Central memory CD8-positive, alpha-beta T cell (primary cell): ENCODE results near the gene MCM8.
"Not testable (repeated sequence)": the region's sequence is repeated elsewhere in the genome, so short reads cannot be mapped to it uniquely, and the experiment has no call there.

Experiments
- ATAC-seq: fragments of 150-1000 bp; cut with Tn5 transposase; replicated peaks from 2 replicates; pipeline ENCODE4 v1.10.0; 2022; ENCODE audit warnings: mild to moderate bottlenecking, moderate FRiP score, moderate number of reproducible peaks; ENCODE audit not compliant: poor library complexity, severe bottlenecking; ENCODE audit errors: extremely low read depth
- DNase-seq, 2 donors: peaks; one replicate each; pipeline ENCODE4 v3.0.0; 2021; ENCODE audit warnings: low spot score in 2 of 2
- H3K27ac Mint-ChIP-seq: one replicate; pipeline ENCODE4 v1.8.0; 2022; ENCODE audit warnings: low read depth, mild to moderate bottlenecking, moderate library complexity, mixed read lengths
- H3K27me3 Mint-ChIP-seq: one replicate; pipeline ENCODE4 v1.8.0; 2022; ENCODE audit warnings: mixed read lengths
- H3K36me3 Mint-ChIP-seq: one replicate; pipeline ENCODE4 v1.8.0; 2022; ENCODE audit warnings: mild to moderate bottlenecking, moderate library complexity, mixed read lengths; ENCODE audit not compliant: insufficient read depth
- H3K4me1 Mint-ChIP-seq: one replicate; pipeline ENCODE4 v1.8.0; 2022; ENCODE audit warnings: mixed read lengths
- H3K4me3 Mint-ChIP-seq: one replicate; pipeline ENCODE4 v1.8.0; 2022; ENCODE audit warnings: mild to moderate bottlenecking, moderate library complexity, mixed read lengths
- H3K9me3 Mint-ChIP-seq: one replicate; pipeline ENCODE4 v1.8.0; 2022; ENCODE audit warnings: mixed read lengths

The MCM8 gene

DNA sequence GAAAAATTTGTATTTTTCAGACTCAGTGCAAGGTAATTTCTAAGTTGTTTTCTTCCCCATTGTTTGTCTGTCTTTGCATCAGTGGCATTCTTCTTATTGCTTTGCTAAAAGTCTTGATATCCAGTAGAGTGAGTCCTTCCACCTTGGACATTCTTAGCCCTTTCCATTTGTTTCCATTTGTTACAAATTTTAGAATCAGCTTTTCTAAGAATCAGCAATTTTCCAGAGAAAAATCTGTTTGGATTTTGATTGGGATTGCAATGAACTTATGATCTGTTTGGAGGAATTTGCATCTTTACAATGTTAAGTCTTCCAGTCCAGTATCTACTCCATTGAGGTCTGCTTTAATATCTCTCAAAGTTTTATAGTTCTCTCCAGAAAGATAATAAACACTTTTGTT lies 67.0 kb downstream of the MCM8 start:
- Mint-ChIP-seq H3K4me1 (peaks cover 37% of the 10 kb centered on the region), H3K27me3 (no peaks in the 10 kb centered on the region), H3K36me3 (peaks cover 20% of the 10 kb centered on the region), H3K4me3 (no peak overlapping the region), H3K9me3 (no peaks in the 10 kb centered on the region), H3K27ac (no peak overlapping the region)
- no peak for ATAC-seq
- no peak for DNase-seq

DNA sequence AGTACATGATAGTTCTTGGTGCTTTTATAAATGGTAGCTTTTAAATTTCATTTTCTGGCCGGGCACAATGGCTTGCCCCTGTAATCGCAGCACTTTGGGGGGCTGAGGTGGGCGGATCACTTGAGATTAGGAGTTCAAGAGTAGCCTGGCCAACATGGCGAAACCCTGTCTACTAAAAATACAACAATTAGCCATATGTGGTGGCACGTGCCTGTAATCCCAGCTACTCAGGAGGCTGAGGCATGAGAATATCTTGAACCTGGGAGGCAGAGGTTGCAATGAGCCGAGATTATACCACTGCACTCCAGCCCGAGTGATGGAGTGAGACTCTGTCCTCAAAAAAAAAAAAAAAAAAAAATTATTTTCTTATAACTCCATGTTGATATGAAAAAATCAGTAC lies 67.4 kb downstream of the MCM8 start:
- H3K4me3 Mint-ChIP-seq, result no peak overlapping the region
- peak overlapping the region; percentile 3 for H3K27ac Mint-ChIP-seq
- ATAC-seq, result no peak
- H3K36me3 Mint-ChIP-seq, result peaks cover 20% of the 10 kb centered on the region
- no peaks in the 10 kb centered on the region for H3K27me3 Mint-ChIP-seq
- no peak for DNase-seq
- peaks cover 37% of the 10 kb centered on the region for H3K4me1 Mint-ChIP-seq
- H3K9me3 Mint-ChIP-seq, result no peaks in the 10 kb centered on the region

GRCh38 chr20:6024768-6025167 lies 74.3 kb downstream of the MCM8 start:
- H3K4me1 Mint-ChIP-seq, result peaks cover 28% of the 10 kb centered on the region
- ATAC-seq (no peak), DNase-seq (no peak)
- H3K36me3 Mint-ChIP-seq, result peaks cover 29% of the 10 kb centered on the region
- no peaks in the 10 kb centered on the region for H3K27me3 Mint-ChIP-seq
- no peaks in the 10 kb centered on the region for H3K9me3 Mint-ChIP-seq
- no peak overlapping the region for H3K4me3 Mint-ChIP-seq
- H3K27ac Mint-ChIP-seq, result no peak overlapping the region

DNA sequence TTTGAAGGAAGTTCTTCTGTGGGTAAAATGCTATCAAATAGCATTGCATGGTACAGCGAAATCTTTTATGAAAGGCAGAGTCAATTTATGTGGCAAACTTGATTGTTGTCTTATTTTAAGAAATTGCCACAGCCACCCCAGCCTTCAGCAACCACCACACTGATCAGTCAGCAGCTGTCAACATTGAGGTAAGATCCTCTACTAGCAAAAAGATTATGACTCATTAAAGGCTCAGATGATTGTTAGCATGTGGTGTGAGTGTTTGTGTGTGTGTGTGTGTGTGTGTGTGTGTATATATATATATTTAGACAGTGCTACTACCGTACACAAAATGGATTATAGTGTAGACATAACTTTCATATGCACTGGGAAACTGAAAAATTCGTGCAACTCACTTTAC lies 75.6 kb downstream of the MCM8 start:
- H3K4me3 Mint-ChIP-seq, result no peak overlapping the region
- H3K9me3 Mint-ChIP-seq, result no peaks in the 10 kb centered on the region
- peaks cover 31% of the 10 kb centered on the region for H3K36me3 Mint-ChIP-seq
- H3K27me3 Mint-ChIP-seq, result no peaks in the 10 kb centered on the region
- no peak for ATAC-seq
- DNase-seq, result no peak
- H3K27ac Mint-ChIP-seq, result no peak overlapping the region
- peaks cover 28% of the 10 kb centered on the region for H3K4me1 Mint-ChIP-seq

GRCh38 chr20:6028818-6029217 lies 78.4 kb downstream of the MCM8 start:
- ATAC-seq (no peak), DNase-seq (no peak)
- H3K27ac Mint-ChIP-seq, result no peak overlapping the region
- H3K36me3 Mint-ChIP-seq, result peaks cover 30% of the 10 kb centered on the region
- no peaks in the 10 kb centered on the region for H3K27me3 Mint-ChIP-seq
- peaks cover 19% of the 10 kb centered on the region for H3K4me1 Mint-ChIP-seq
- H3K4me3 Mint-ChIP-seq, result no peak overlapping the region
- no peaks in the 10 kb centered on the region for H3K9me3 Mint-ChIP-seq

DNA sequence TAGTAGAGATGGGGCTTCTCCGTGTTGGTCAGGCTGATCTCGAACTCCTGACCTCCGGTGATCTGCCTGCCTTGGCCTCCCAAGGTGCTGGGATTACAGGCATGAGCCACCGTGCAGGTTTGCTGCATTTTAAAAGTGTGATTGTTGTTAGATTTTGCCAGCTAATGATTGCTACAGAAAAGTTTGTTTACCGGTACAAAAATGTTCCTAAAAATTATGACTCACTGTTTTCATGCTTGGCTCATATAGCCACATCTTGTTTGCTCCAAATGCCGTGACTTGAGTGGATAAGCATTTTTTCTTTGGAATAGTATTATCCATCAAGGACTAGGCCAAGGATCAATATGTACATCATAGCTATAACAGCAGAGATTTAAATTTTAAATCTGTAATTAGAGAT lies 79.1 kb downstream of the MCM8 start:
- Mint-ChIP-seq H3K27me3 (no peaks in the 10 kb centered on the region), H3K36me3 (peaks cover 27% of the 10 kb centered on the region), H3K4me1 (peaks cover 21% of the 10 kb centered on the region), H3K9me3 (no peaks in the 10 kb centered on the region), H3K27ac (no peak overlapping the region), H3K4me3 (no peak overlapping the region)
- no peak for DNase-seq
- no peak for ATAC-seq

DNA sequence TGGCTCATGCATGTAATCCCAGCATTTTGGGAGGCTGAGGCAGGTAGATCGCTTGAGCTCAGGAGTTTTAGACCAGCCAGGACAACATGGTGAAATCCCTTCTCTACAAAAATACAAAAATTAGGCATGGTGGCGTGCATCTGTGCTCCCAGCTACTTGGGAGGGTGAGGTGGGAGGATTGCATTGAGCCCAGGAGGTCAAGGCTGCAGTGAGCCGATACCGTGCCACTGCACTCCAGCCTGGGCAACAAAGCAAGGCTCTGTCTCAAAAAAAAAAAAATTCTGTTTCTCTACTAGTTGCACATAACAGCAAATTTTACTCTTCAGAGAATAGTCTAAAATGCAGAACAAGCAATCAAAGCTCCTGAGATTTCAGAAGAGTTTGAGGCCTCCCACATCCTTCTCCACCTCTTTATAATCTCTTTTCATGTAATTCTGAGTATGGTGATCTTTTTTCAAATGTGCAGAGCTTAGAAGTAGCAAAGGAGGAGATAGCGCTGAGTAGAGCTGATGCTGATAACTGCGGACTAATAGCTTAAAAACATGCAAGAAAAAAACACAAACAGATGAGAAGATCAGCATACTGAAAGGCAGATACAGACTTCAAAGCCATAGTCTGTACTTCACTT lies 80.1 kb downstream of the MCM8 start:
- Mint-ChIP-seq H3K9me3 (no peaks in the 10 kb centered on the region), H3K4me3 (no peak overlapping the region), H3K27ac (no peak overlapping the region), H3K27me3 (no peaks in the 10 kb centered on the region), H3K4me1 (peaks cover 21% of the 10 kb centered on the region), H3K36me3 (peaks cover 29% of the 10 kb centered on the region)
- no peak for ATAC-seq
- DNase-seq, result no peak

- H3K36me3 Mint-ChIP-seq, result peaks cover 39% of the 10 kb centered on the region
- not testable (repeated sequence) for H3K27ac Mint-ChIP-seq, H3K27me3 Mint-ChIP-seq, H3K9me3 Mint-ChIP-seq, H3K4me3 Mint-ChIP-seq, ATAC-seq, DNase-seq
- peaks cover 14% of the 10 kb centered on the region for H3K4me1 Mint-ChIP-seq
Measured at GRCh38 chr20:6032907-6033306, 82.5 kb downstream of the MCM8 start.

GRCh38 chr20:6034134-6034969 lies 83.9 kb downstream of the MCM8 start:
- no peaks in the 10 kb centered on the region for H3K27me3 Mint-ChIP-seq
- H3K27ac Mint-ChIP-seq, result peak overlapping the region; percentile 5
- no peaks in the 10 kb centered on the region for H3K9me3 Mint-ChIP-seq
- DNase-seq, result no peak
- peaks cover 37% of the 10 kb centered on the region for H3K36me3 Mint-ChIP-seq
- ATAC-seq, result no peak
- H3K4me3 Mint-ChIP-seq, result no peak overlapping the region
- H3K4me1 Mint-ChIP-seq, result peaks cover 11% of the 10 kb centered on the region

DNA sequence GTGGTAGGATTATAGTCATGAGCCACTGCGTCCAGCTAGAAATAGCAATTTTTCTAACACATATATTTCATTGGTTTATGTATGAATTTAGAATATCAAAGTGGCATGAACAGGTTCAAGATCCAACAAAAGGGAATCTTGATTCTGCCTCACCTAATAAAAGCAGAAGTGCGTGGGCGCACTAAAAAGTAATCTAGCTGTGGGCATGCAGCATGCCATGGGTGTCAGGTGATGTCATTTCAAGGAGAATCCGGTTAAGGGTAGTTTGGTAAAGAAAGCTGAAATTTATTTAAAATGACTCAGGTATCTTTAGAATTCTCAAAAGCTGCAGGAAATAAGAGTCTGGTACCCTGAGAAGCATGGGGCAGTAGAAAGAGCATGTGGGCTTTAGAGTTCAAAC lies 85.8 kb downstream of the MCM8 start:
- H3K4me3 Mint-ChIP-seq, result no peak overlapping the region
- peaks cover 6% of the 10 kb centered on the region for H3K4me1 Mint-ChIP-seq
- DNase-seq, result no peak
- H3K9me3 Mint-ChIP-seq, result no peaks in the 10 kb centered on the region
- no peak for ATAC-seq
- H3K36me3 Mint-ChIP-seq, result peaks cover 40% of the 10 kb centered on the region
- no peak overlapping the region for H3K27ac Mint-ChIP-seq
- no peaks in the 10 kb centered on the region for H3K27me3 Mint-ChIP-seq

DNA sequence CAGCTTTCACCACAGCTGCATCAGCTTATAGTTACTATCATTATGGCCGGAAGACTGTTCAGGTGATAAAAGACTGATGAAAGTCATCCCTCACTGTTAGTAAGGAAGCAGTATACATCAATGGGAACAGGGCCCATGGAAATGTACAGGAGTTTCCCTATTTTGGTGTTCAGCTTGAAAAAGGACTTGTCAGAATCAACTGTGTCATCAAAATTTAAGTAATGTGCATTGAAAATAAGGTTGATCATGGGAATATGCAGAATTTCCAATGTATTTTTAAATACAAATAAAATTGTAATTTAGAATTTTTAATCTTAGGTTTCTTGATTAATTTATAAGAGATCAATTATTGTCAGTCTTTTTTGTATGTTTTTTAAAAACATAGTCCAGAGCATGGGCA lies 86.6 kb downstream of the MCM8 start:
- Mint-ChIP-seq H3K9me3 (no peaks in the 10 kb centered on the region), H3K36me3 (peaks cover 37% of the 10 kb centered on the region), H3K27me3 (no peaks in the 10 kb centered on the region), H3K4me3 (no peak overlapping the region), H3K4me1 (peaks cover 6% of the 10 kb centered on the region), H3K27ac (no peak overlapping the region)
- no peak for DNase-seq
- no peak for ATAC-seq

DNA sequence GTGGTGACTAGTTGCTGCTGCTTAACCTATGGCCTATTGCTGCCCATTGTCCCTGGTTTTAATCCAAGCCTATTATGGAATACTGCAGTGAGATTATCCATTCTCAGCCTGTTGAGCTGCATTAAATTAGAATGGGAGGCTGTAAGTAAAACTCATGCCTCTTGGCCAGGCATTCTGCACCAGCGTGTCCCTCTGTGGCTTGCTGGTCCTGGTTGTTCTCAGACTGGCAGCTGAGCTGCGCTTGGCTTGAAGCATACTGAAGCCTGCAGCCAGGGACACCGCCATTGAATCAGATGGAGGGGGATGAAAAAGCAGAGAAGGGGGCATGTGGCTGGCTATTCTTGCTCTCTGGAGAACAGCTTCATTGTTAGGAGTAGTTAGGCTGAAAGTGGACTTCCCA lies 87.8 kb downstream of the MCM8 start:
- Mint-ChIP-seq H3K27ac (no peak overlapping the region), H3K27me3 (no peaks in the 10 kb centered on the region), H3K36me3 (peaks cover 32% of the 10 kb centered on the region), H3K4me1 (peaks cover 6% of the 10 kb centered on the region), H3K4me3 (no peak overlapping the region), H3K9me3 (no peaks in the 10 kb centered on the region)
- no peak for ATAC-seq
- DNase-seq, result no peak

DNA sequence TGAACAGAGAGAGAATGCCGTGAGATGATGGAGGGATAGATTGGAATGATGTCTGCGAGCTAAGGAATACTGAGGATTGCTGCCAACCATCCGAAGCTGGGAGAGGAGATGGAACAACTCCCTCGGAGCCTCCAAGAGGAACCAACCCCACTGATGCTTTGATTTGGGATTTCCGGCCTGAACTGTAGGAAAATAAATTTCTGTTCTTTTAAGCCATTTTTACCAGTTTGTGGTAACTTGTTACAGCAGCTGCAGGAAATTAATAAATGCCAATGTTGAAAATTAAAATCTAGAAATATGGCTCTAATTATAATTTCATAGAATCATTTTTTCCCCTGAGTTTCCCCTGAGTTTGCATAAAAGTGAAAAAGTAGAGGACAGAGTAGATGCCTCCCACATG lies 89.3 kb downstream of the MCM8 start:
- no peak overlapping the region for H3K27ac Mint-ChIP-seq

More for the DNA sequence above, 89.3 kb downstream of the MCM8 start:
- H3K27me3 Mint-ChIP-seq, result no peaks in the 10 kb centered on the region
- DNase-seq (no peak), ATAC-seq (no peak)
- peaks cover 1% of the 10 kb centered on the region for H3K4me1 Mint-ChIP-seq
- H3K36me3 Mint-ChIP-seq, result peaks cover 27% of the 10 kb centered on the region
- H3K9me3 Mint-ChIP-seq, result no peaks in the 10 kb centered on the region
- no peak overlapping the region for H3K4me3 Mint-ChIP-seq
